Measurements from ENCODE around the gene ADGRD1. TPM values are rescaled to one million over a fixed set of nuclear protein-coding genes. Genes with fewer than 3 reads are reported as not detected.

Gene ADGRD1
- total RNA-seq, 1 donor from 2014 or later: 1.7 TPM

- H3K4me3 Mint-ChIP-seq (ENCODE audit: unreplicated experiment): no peak overlapping the region
- no peaks in the 10 kb centered on the region for H3K36me3 Mint-ChIP-seq (ENCODE audit: low read depth, unreplicated experiment)
- no peak for TF ChIP-seq CTCF (IDR thresholded peaks at IDR 0.05; ENCODE audit: unreplicated experiment)
- H3K4me1 Mint-ChIP-seq (ENCODE audit: unreplicated experiment): no peaks in the 10 kb centered on the region
- no peak for DNase-seq (ENCODE audit: low spot score)
- H3K27me3 Mint-ChIP-seq (ENCODE audit: unreplicated experiment): peaks cover 3% of the 10 kb centered on the region
- no peak overlapping the region for H3K27ac Mint-ChIP-seq (ENCODE audit: unreplicated experiment)
- H3K9me3 Mint-ChIP-seq (ENCODE audit: unreplicated experiment): no peaks in the 10 kb centered on the region
Observed at GRCh38 chr12:131153956-131154355, 200.2 kb downstream of the ADGRD1 start.

- no peak for DNase-seq (ENCODE audit: low spot score)
- peaks cover 3% of the 10 kb centered on the region for H3K27me3 Mint-ChIP-seq (ENCODE audit: unreplicated experiment)
- H3K36me3 Mint-ChIP-seq (ENCODE audit: low read depth, unreplicated experiment): no peaks in the 10 kb centered on the region
- H3K4me1 Mint-ChIP-seq (ENCODE audit: unreplicated experiment): no peaks in the 10 kb centered on the region
- H3K27ac Mint-ChIP-seq (ENCODE audit: unreplicated experiment): no peak overlapping the region
- no peak overlapping the region for H3K4me3 Mint-ChIP-seq (ENCODE audit: unreplicated experiment)
- no peak for TF ChIP-seq CTCF (IDR thresholded peaks at IDR 0.05; ENCODE audit: unreplicated experiment)
- no peaks in the 10 kb centered on the region for H3K9me3 Mint-ChIP-seq (ENCODE audit: unreplicated experiment)
Observed at GRCh38 chr12:131155131-131155530, 201.4 kb downstream of the ADGRD1 start.

- Mint-ChIP-seq H3K4me3 (ENCODE audit: unreplicated experiment) (no peak overlapping the region), H3K27me3 (ENCODE audit: unreplicated experiment) (peaks cover 1% of the 10 kb centered on the region), H3K4me1 (ENCODE audit: unreplicated experiment) (no peaks in the 10 kb centered on the region), H3K27ac (ENCODE audit: unreplicated experiment) (no peak overlapping the region), H3K9me3 (ENCODE audit: unreplicated experiment) (no peaks in the 10 kb centered on the region), H3K36me3 (ENCODE audit: low read depth, unreplicated experiment) (no peaks in the 10 kb centered on the region)
- DNase-seq (ENCODE audit: low spot score): no peak
- TF ChIP-seq CTCF (IDR thresholded peaks at IDR 0.05; ENCODE audit: unreplicated experiment): no peak
Observed at GRCh38 chr12:131157743-131158142, 204.0 kb downstream of the ADGRD1 start.

- Mint-ChIP-seq H3K27ac (ENCODE audit: unreplicated experiment) (no peak overlapping the region), H3K4me1 (ENCODE audit: unreplicated experiment) (no peaks in the 10 kb centered on the region), H3K4me3 (ENCODE audit: unreplicated experiment) (no peak overlapping the region), H3K27me3 (ENCODE audit: unreplicated experiment) (peaks cover 2% of the 10 kb centered on the region), H3K36me3 (ENCODE audit: low read depth, unreplicated experiment) (no peaks in the 10 kb centered on the region), H3K9me3 (ENCODE audit: unreplicated experiment) (no peaks in the 10 kb centered on the region)
- no peak for DNase-seq (ENCODE audit: low spot score)
- no peak for TF ChIP-seq CTCF (IDR thresholded peaks at IDR 0.05; ENCODE audit: unreplicated experiment)
Observed at GRCh38 chr12:131159660-131160059, 206.0 kb downstream of the ADGRD1 start.

GRCh38 chr12:131162113-131162512 is 208.4 kb downstream of the ADGRD1 start:
- Mint-ChIP-seq H3K4me3 (ENCODE audit: unreplicated experiment) (no peak overlapping the region), H3K27ac (ENCODE audit: unreplicated experiment) (no peak overlapping the region), H3K4me1 (ENCODE audit: unreplicated experiment) (no peaks in the 10 kb centered on the region), H3K36me3 (ENCODE audit: low read depth, unreplicated experiment) (peaks cover 4% of the 10 kb centered on the region), H3K9me3 (ENCODE audit: unreplicated experiment) (no peaks in the 10 kb centered on the region), H3K27me3 (ENCODE audit: unreplicated experiment) (peaks cover 3% of the 10 kb centered on the region)
- no peak for TF ChIP-seq CTCF (IDR thresholded peaks at IDR 0.05; ENCODE audit: unreplicated experiment)
- DNase-seq (ENCODE audit: low spot score): no peak

Data from endothelial cell (in vitro differentiated cells).